Lower lobe of right lung (tissue), 2 donors: ENCODE measurements around the gene ZYG11B. TPM values are rescaled to one million over a fixed set of nuclear protein-coding genes. Genes with fewer than 3 reads are reported as not detected.
"Not testable (repeated sequence)": the region's sequence is repeated elsewhere in the genome, so short reads cannot be mapped to it uniquely, and the experiment has no call there.

Experiments
- ATAC-seq, 2 donors: fragments of 200-7000 bp; cut with Tn5 transposase; one replicate each; pipeline ENCODE4 v1.9.1; 2020 to 2022; ENCODE audit warnings: mild to moderate bottlenecking in 2 of 2, moderate library complexity in 2 of 2
- DNase-seq: peaks from one replicate; pipeline ENCODE4 v3.0.0-alpha.2; 2020
- H3K27ac ChIP-seq: fragments of 200-600 bp; one replicate; pipeline ENCODE4 v1.8.0; 2022
- H3K27me3 ChIP-seq: fragments of 200-600 bp; one replicate; pipeline ENCODE4 v1.8.0; 2022; ENCODE audit warnings: low read depth
- H3K36me3 ChIP-seq: fragments of 200-600 bp; one replicate; pipeline ENCODE4 v1.8.0; 2022; ENCODE audit warnings: mild to moderate bottlenecking
- H3K4me1 ChIP-seq: fragments of 200-600 bp; one replicate; pipeline ENCODE4 v1.8.0; 2022
- H3K4me3 ChIP-seq: fragments of 200-600 bp; one replicate; pipeline ENCODE4 v1.8.0; 2022; ENCODE audit warnings: mild to moderate bottlenecking
- H3K9me3 ChIP-seq: fragments of 200-600 bp; one replicate; pipeline ENCODE4 v1.8.0; 2022
- intact Hi-C: fragments of 100-400 bp; cut with DNase I; formaldehyde crosslinking; loops from one replicate; pipeline ENCODE4 v1.11.0; 2022
- total RNA-seq: library from RNA; stranded (reverse); fragmentation: NEBNext Ultra II Directional; extraction: Animal tissue kit (Norgen Biotek cat#: 25700); gene quantifications from one replicate; pipeline ENCODE4 v1.2.1, GENCODE V29; 2021
- TF ChIP-seq, protein P1 (sequence below): fragments of 200-600 bp; IDR thresholded peaks from one replicate; pipeline ENCODE4 v1.8.0; 2022; ENCODE audit warnings: antibody characterized with exemption, mild to moderate bottlenecking
- donor health status: DM: no; HTN: yes; CAD: no; lungs with severe emphysema.

The ZYG11B gene
- total RNA-seq, 1 donor from 2014 or later, result 30.6 TPM

DNA sequence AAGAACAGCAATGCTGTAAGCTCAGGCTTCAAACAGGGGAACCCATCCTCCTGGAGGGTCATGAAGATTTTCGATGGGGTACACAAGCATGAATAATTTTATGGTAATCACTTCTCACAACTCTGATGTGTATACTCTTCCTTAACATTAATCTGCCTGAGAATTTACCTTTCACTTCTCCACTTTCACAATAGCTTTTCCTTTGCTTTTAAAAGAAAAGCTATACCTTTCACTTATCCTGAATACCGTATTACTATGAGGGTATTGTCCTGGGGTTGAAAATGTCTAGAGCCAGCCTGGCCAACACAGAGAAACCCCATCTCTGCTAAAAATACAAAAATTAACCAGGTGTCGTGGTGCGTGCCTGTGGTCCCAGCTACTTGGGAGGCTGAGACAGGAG is 12.7 kb upstream of the ZYG11B start:
- intact Hi-C loops, result no loop called here
- no peak for DNase-seq
- H3K27ac ChIP-seq, result no peak overlapping the region

DNA sequence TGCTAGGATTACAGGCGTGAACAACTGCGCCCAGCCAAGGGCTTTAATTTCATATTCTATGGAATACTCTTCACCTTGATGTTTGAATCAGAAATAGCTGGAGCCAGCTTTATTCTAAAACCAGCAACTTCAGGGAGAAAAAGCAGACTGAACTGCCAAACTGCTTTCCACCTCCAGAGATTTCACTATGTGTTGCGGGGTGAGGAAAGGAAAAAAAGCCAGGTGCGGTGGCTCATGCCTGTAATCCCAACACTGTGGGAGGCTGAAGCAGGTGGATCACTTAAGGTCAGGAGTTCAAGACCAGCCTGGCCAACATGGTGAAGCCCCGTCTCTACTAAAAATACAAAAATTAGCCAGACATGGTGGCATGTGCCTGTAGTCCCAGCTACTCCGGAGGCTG is 11.0 kb upstream of the ZYG11B start:
- ATAC-seq, H3K27ac ChIP-seq, H3K9me3 ChIP-seq, H3K4me3 ChIP-seq, DNase-seq, H3K36me3 ChIP-seq, H3K4me1 ChIP-seq, intact Hi-C loops, H3K27me3 ChIP-seq: not testable (repeated sequence)

More for the DNA sequence above, 12.7 kb upstream of the ZYG11B start:
- H3K4me1 ChIP-seq, result no peaks in the 10 kb centered on the region
- H3K27me3 ChIP-seq, result no peaks in the 10 kb centered on the region
- no peak for ATAC-seq
- TF ChIP-seq, protein P1, sequence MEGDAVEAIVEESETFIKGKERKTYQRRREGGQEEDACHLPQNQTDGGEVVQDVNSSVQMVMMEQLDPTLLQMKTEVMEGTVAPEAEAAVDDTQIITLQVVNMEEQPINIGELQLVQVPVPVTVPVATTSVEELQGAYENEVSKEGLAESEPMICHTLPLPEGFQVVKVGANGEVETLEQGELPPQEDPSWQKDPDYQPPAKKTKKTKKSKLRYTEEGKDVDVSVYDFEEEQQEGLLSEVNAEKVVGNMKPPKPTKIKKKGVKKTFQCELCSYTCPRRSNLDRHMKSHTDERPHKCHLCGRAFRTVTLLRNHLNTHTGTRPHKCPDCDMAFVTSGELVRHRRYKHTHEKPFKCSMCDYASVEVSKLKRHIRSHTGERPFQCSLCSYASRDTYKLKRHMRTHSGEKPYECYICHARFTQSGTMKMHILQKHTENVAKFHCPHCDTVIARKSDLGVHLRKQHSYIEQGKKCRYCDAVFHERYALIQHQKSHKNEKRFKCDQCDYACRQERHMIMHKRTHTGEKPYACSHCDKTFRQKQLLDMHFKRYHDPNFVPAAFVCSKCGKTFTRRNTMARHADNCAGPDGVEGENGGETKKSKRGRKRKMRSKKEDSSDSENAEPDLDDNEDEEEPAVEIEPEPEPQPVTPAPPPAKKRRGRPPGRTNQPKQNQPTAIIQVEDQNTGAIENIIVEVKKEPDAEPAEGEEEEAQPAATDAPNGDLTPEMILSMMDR, result no peak
- no peak overlapping the region for H3K4me3 ChIP-seq
- no peaks in the 10 kb centered on the region for H3K36me3 ChIP-seq
- H3K9me3 ChIP-seq, result no peaks in the 10 kb centered on the region

GRCh38 chr1:52723260-52723659 is 3.0 kb upstream of the ZYG11B start:
- Histone ChIP-seq H3K27me3 (no peaks in the 10 kb centered on the region), H3K4me3 (no peak overlapping the region), H3K9me3 (no peaks in the 10 kb centered on the region), H3K4me1 (peaks cover 12% of the 10 kb centered on the region), H3K36me3 (no peaks in the 10 kb centered on the region), H3K27ac (no peak overlapping the region)
- TF ChIP-seq, protein P1, result no peak
- DNase-seq (no peak), ATAC-seq (no peak)
- intact Hi-C loops, result no loop called here

- intact Hi-C loops, result no loop called here
- Histone ChIP-seq H3K9me3 (no peaks in the 10 kb centered on the region), H3K27ac (no peak overlapping the region), H3K36me3 (no peaks in the 10 kb centered on the region), H3K27me3 (no peaks in the 10 kb centered on the region), H3K4me1 (peaks cover 17% of the 10 kb centered on the region), H3K4me3 (peak overlapping the region; percentile 94)
- TF ChIP-seq, protein P1, result no peak
- no peak for ATAC-seq
- no peak for DNase-seq
These were observed 369 bp upstream of the ZYG11B start for GRCh38 chr1:52725903-52726264.

GRCh38 chr1:52727114-52727586 is 897 bp downstream of the ZYG11B start:
- ATAC-seq (peak in 1 of 2 donors; percentile 39), DNase-seq (no peak)
- Histone ChIP-seq H3K27ac (peak overlapping the region; percentile 91), H3K4me1 (peaks cover 17% of the 10 kb centered on the region), H3K36me3 (peaks cover 5% of the 10 kb centered on the region), H3K9me3 (no peaks in the 10 kb centered on the region), H3K27me3 (no peaks in the 10 kb centered on the region), H3K4me3 (peak overlapping the region; percentile 94)
- intact Hi-C loops, result no loop called here
- TF ChIP-seq, protein P1, result no peak

DNA sequence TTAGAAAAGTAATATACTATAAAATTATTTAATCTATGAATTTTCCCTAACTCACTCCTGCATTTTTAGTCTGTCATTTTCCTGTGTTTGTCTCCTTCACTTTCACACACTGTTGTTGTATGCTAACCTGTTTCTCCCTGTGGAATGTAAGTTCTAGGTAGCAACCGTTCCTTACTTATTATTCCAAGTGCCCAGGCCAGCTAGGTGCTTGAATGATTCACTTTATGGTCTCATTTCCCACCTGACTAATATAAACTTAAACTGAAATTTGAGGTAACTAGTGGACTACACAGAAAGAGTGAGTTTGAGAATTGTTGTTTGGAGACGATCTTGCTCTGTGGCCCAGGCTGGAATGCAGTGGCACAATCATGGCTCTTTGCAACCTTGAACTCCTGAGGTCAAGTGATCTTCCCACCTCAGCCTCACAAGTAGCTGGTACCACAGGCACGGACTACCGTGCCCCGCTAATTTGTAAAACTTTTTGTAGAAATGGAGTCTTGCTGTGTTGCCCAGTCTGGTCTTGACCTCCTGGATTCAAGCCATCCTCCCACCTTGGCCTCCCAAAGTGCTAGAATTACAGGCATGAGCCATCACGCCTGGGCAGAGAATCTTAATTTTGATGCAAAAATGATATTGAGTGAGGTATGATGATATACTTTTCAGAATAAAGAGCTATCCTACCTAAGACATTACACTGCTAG is 1.9 kb downstream of the ZYG11B start:
- TF ChIP-seq, protein P1, result no peak
- ATAC-seq (no peak), DNase-seq (no peak)
- H3K4me3 ChIP-seq, result peak overlapping the region; percentile 94
- intact Hi-C loops, result no loop called here
- H3K4me1 ChIP-seq, result peaks cover 17% of the 10 kb centered on the region
- H3K27me3 ChIP-seq, result no peaks in the 10 kb centered on the region
- no peak overlapping the region for H3K27ac ChIP-seq
- H3K9me3 ChIP-seq, result no peaks in the 10 kb centered on the region
- peaks cover 5% of the 10 kb centered on the region for H3K36me3 ChIP-seq
